Embryonic facial prominence (tissue), 1 donor: ENCODE data around the gene GOLGA3.

ENCODE experiments used
- DNase-seq: peaks from one replicate; pipeline ENCODE4 v3.0.0-alpha.2; 2016; ENCODE audit errors: extremely low spot score

Gene GOLGA3

DNA sequence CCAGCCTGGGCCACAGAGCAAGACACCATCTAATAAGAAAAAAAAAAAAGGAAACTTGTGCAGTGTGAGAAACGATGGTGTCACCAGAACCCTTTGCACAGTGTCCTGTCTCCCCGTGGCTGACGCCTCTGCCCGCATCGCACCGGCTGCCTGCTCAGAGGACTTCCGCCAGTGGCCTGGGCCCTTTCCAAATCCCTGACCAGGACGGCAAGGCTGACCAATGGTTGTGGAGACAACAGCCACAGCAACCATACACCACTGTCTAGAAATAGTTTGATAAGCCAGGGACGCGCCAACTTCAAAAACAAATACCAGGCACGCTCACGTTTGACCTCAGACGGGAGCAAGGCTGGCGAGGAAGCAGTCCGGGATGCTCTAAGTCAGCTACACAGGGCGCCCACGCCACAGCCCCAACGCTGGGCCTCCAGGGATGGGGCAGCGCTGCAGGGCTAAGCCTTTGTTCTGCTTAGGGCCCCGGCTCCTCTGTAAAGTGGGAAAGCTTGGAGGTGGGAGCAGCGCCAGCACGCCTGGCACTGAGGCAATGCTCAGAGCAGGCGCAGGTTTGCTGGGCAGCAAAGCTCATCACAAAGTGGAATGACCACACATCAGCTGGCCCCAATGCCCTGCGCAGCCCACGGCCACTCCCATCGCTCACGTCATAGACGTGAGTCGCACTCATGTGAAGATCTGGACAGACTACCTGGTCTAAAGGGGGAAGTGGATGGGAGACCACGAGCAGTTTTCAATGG, 105.5 kb downstream of the GOLGA3 start:
- DNase-seq = no peak

DNA sequence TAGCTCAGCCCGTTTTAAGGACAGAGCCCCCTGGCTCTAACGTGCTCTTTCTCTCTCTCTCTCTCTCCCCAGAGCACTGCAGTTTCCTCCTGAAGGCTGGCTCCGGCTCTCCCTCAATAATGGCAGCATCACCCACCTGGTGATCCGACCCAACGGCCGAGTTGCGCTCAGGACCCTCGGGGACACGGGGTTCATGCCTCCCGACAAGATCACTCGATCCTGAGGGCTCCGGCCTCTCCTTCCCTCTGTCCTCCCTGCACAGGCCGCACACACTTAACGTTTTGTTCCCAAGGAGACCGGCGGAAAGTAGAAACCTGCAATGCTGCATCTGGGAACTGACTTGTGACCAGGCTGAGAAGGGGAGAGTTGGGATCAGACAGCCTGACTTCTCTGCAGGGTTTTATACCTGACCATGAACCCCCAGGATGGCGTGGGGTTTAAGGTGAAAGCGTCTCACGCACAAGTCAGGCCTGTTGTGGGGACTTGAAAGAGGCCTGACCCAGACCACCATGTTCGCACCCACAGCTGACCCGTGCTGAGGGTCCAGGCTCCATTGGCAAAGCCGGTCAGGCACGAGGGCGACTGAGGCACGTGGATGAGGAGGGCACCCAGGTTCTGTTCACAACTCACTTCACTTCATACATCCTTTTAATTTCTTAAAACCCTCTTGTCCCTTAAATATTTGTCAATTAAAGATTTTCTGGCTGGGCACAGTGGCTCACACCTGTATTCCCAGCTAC, 107.9 kb downstream of the GOLGA3 start:
- no peak for DNase-seq

DNA sequence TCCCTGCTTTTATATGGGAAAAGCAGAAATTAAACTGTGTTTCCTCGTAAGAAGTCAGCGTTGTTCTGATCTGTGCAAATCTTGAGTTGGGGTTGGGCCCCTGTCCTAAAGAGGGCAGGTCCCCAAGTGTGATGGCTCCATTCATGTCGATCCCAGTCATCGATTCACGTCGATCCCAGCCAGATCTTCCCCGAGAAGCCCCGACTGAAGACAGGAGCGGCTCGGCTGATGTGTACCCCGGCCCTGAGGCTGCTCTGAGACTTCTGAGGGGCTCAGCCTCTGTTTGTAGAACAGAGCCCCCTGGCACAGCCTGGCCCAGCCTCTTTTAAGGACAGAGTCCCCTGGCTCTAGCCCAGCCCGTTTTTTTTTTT, 108.7 kb downstream of the GOLGA3 start:
- DNase-seq = no peak

DNA sequence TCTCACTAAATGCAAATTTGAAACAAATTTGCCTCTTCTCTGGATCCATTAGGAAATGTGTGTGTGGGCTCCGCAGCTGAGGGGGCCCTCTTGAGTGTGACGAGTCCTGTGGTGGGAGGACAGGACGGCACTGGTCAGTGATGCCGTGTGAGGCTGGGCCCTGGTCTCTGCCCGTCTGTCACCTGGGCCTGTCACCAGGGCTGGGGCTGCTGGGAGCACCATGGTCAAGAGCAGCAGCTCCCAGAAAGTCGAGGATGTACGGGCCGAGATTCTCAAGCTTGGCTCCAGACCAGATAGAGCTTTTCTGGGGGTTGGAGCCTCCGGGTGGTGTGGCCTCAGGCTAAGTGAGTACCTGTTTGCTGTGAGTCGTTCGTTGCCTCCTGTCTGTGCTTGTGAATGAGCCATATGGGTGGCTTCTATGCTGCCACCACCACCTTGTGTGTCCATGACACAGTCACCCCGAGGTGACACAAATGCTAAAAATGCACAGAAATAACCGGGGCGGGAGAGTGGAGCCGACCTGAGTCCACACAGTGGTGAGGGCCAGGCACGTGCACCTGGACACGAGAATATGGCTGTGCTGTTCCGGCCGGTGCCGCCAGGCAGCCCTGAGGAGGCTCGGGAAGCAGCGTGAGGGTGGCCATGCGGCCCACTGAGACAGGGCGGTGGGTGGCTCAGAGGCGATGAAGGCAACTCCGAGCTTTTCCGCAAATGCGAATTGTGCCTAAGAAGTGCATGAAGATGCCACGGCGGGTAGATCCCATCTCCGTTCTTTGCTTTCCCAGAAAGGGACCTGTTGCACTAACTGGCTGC, 109.3 kb downstream of the GOLGA3 start:
- no peak for DNase-seq
